Activated B cell treated with CpG ODN at 0.5 μM for 24 hours (primary cell): ENCODE results near the gene PSMD14. TPM values are rescaled to one million over a fixed set of nuclear protein-coding genes. Genes with fewer than 3 reads are reported as not detected.

ENCODE experiments used
- ATAC-seq: fragments of 200-7000 bp; cut with Tn5 transposase; one replicate; pipeline ENCODE4 v1.10.0; 2021; ENCODE audit warnings: low read depth, mild to moderate bottlenecking, moderate library complexity
- CTCF ChIA-PET: fragments of 350-600 bp; sonication (Branson Sonifier 250); formaldehyde crosslinking; loops from one replicate; lab custom pipeline; 2021; ENCODE audit warnings: antibody characterized with exemption; lab: Charles Lee
- POLR2A ChIA-PET: fragments of 350-600 bp; sonication (Branson Sonifier 250); formaldehyde crosslinking; loops from one replicate; lab custom pipeline; 2021; ENCODE audit warnings: antibody characterized with exemption; lab: Charles Lee
- DNase-seq: peaks from one replicate; pipeline ENCODE4 v3.0.0; 2022
- H3K27ac Mint-ChIP-seq: one replicate; pipeline ENCODE4 v1.8.0; 2020; ENCODE audit warnings: mixed read lengths
- H3K27me3 Mint-ChIP-seq: one replicate; pipeline ENCODE4 v1.8.0; 2021; ENCODE audit warnings: mixed read lengths
- H3K36me3 Mint-ChIP-seq: one replicate; pipeline ENCODE4 v1.8.0; 2021; ENCODE audit warnings: low read depth, mixed read lengths
- H3K4me1 Mint-ChIP-seq: one replicate; pipeline ENCODE4 v1.8.0; 2021; ENCODE audit warnings: mixed read lengths
- H3K4me3 Mint-ChIP-seq: one replicate; pipeline ENCODE4 v1.8.0; 2020; ENCODE audit warnings: mild to moderate bottlenecking, mixed read lengths
- H3K9me3 Mint-ChIP-seq: one replicate; pipeline ENCODE4 v1.8.0; 2020; ENCODE audit warnings: mixed read lengths
- CTCF ChIP-seq: fragments of 200-600 bp; IDR thresholded peaks from one replicate; pipeline ENCODE4 v1.8.0; 2022; ENCODE audit warnings: antibody characterized with exemption, mild to moderate bottlenecking
- intact Hi-C: fragments of 100-400 bp; cut with micrococcal nuclease; formaldehyde crosslinking; loops from one replicate; pipeline ENCODE4 v1.15.1; 2024
- total RNA-seq: library from RNA; stranded (reverse); gene quantifications from 2 replicates; pipeline ENCODE4 v1.2.3, GENCODE V29; 2022

The PSMD14 gene
- total RNA-seq, 1 donor from 2014 or later = 55.1 TPM

- peaks cover 35% of the 10 kb centered on the region for H3K27me3 Mint-ChIP-seq
- no peak overlapping the region for H3K27ac Mint-ChIP-seq
- ChIA-PET CTCF (no interaction called here), POLR2A (no interaction called here)
- ATAC-seq (no peak), DNase-seq (no peak)
- intact Hi-C loops = no loop called here
- H3K4me1 Mint-ChIP-seq = no peaks in the 10 kb centered on the region
- no peak for TF ChIP-seq CTCF
- H3K4me3 Mint-ChIP-seq = no peak overlapping the region
- H3K36me3 Mint-ChIP-seq = no peaks in the 10 kb centered on the region
- H3K9me3 Mint-ChIP-seq = peaks cover 4% of the 10 kb centered on the region
These were observed 128.2 kb downstream of the PSMD14 start for GRCh38 chr2:161436411-161436810.

- Mint-ChIP-seq H3K27ac (no peak overlapping the region), H3K4me1 (no peaks in the 10 kb centered on the region), H3K4me3 (no peak overlapping the region), H3K9me3 (peaks cover 4% of the 10 kb centered on the region), H3K36me3 (no peaks in the 10 kb centered on the region), H3K27me3 (peaks cover 34% of the 10 kb centered on the region)
- ChIA-PET CTCF (no interaction called here), POLR2A (no interaction called here)
- DNase-seq (no peak), ATAC-seq (no peak)
- no peak for TF ChIP-seq CTCF
- intact Hi-C loops = no loop called here
These were observed 130.4 kb downstream of the PSMD14 start for GRCh38 chr2:161438598-161438997.

- no peaks in the 10 kb centered on the region for H3K36me3 Mint-ChIP-seq
- no peak overlapping the region for H3K4me3 Mint-ChIP-seq
- H3K27ac Mint-ChIP-seq = no peak overlapping the region
- H3K9me3 Mint-ChIP-seq = no peaks in the 10 kb centered on the region
- ChIA-PET CTCF (no interaction called here), POLR2A (no interaction called here)
- no peaks in the 10 kb centered on the region for H3K4me1 Mint-ChIP-seq
- intact Hi-C loops = no loop called here
- H3K27me3 Mint-ChIP-seq = peaks cover 16% of the 10 kb centered on the region
- no peak for DNase-seq
- TF ChIP-seq CTCF = no peak
- no peak for ATAC-seq
These were observed 136.9 kb downstream of the PSMD14 start for GRCh38 chr2:161445097-161445496.

DNA sequence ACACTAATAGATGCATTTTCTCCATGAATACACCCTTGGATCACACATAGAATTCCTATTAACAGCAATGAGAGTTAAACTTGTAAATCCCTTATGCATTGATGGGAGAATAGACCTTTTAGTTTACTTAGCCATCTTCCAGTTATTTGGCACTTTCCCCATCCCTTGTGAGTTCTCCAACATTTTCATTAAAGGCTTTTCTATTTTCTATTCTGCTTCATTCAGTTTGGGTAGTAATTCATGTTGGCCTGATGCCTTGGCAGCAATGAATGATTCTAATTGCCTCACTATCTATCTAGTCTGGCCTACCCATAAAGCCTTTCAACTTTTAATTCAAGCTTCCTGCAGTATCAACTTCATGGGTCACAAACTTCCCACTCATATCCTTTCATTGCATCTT lies 140.2 kb downstream of the PSMD14 start:
- no peak for TF ChIP-seq CTCF
- Mint-ChIP-seq H3K27ac (no peak overlapping the region), H3K27me3 (peaks cover 5% of the 10 kb centered on the region), H3K36me3 (no peaks in the 10 kb centered on the region), H3K9me3 (no peaks in the 10 kb centered on the region), H3K4me1 (no peaks in the 10 kb centered on the region), H3K4me3 (no peak overlapping the region)
- DNase-seq (no peak), ATAC-seq (no peak)
- CTCF ChIA-PET = no interaction called here
- POLR2A ChIA-PET = no interaction called here
- intact Hi-C loops = no loop called here

Other genes with a start within 250 kb of the PSMD14 start
- 130 and 150 TPM in 2 replicates for gene TANK, start 148.0 kb upstream of the PSMD14 start, total RNA-seq
- 0.02 and 0.07 TPM in 2 replicates for gene TBR1, start 107.9 kb downstream of the PSMD14 start, total RNA-seq